K562 (cell line): ENCODE measurements around the gene SNAPC2. TPM values are rescaled to one million over a fixed set of nuclear protein-coding genes. Genes with fewer than 3 reads are reported as not detected.
A peak's percentile ranks its signal among the peaks of the same experiment; 100 is the strongest.

Experiments used
- ATF3 ChIP-seq, 2 experiments: fragments of 450-650 bp in 1 of 2; sonication (generic) in 1 of 2; formaldehyde crosslinking in 1 of 2; IDR thresholded peaks in 1 of 2; conservative IDR thresholded peaks in 1 of 2; 2 replicates each; pipeline versions ENCODE4 v1.6.1 to v1.8.1; 2016 to 2023; ENCODE audit warnings: mild to moderate bottlenecking in 2 of 2, moderate library complexity in 2 of 2, inconsistent platforms in 1 of 2, missing genetic modification reagents in 1 of 2
- CREB3 ChIP-seq: fragments of 450-650 bp; conservative IDR thresholded peaks from 2 replicates; pipeline ENCODE4 v1.6.1; 2016; ENCODE audit warnings: missing genetic modification characterization, low read depth, mild to moderate bottlenecking, missing compliant biosample characterization, moderate library complexity
- EZH2 ChIP-seq: IDR thresholded peaks from 2 replicates; pipeline ENCODE4 v1.6.1; 2012; ENCODE audit warnings: low read depth, mild to moderate bottlenecking, inconsistent platforms, low read length, borderline replicate concordance
- HMG20B ChIP-seq: fragments of 250-450 bp; sonication (Bioruptor Pico); IDR thresholded peaks from 2 replicates; pipeline ENCODE4 v1.5.0; 2021; ENCODE audit warnings: mild to moderate bottlenecking
- MYBL2 ChIP-seq, 2 experiments: fragments of 450-650 bp in 1 of 2; sonication (generic) in 1 of 2; formaldehyde crosslinking in 1 of 2; IDR thresholded peaks; 2 replicates each; pipeline versions ENCODE4 v1.6.1 to v1.8.1; 2017 to 2022; ENCODE audit warnings: borderline replicate concordance in 1 of 2, inconsistent platforms in 1 of 2, low read depth in 1 of 2, mild to moderate bottlenecking in 1 of 2, missing genetic modification reagents in 1 of 2, moderate library complexity in 1 of 2
- POLR2G ChIP-seq: fragments of 200-400 bp; formaldehyde crosslinking; IDR thresholded peaks from 2 replicates; pipeline ENCODE4 v1.6.1; 2017; ENCODE audit warnings: low read depth, mild to moderate bottlenecking, antibody characterized with exemption, low read length, moderate library complexity
- SREBF1 ChIP-seq: fragments of 150-350 bp; IDR thresholded peaks from 2 replicates; pipeline ENCODE4 v1.6.1; 2014; ENCODE audit warnings: antibody characterized with exemption, low read depth, low read length, borderline replicate concordance
- SRF ChIP-seq, 2 experiments: fragments of 250-450, 450-650 bp in 1 of 2; sonication (Bioruptor Pico) in 1 of 2; sonication (generic) in 1 of 2; formaldehyde crosslinking; IDR thresholded peaks; 2 replicates each; pipeline versions ENCODE4 v1.5.0 to v1.5.1; 2020 to 2022; ENCODE audit warnings: mild to moderate bottlenecking in 1 of 2, missing genetic modification reagents in 1 of 2
- polyA plus RNA-seq, 8 experiments: library from polyadenylated mRNA; depleted of rRNA in 4 of 8; stranded (reverse) in 5 of 8; unstranded in 3 of 8; fragments of >200 nt; fragmentation: Nextera tagmentation in 2 of 8; fragmentation: Illumina TruSeq in 1 of 8; extraction: Ambion mirVana in 2 of 8; extraction: Trizol in 1 of 8; gene quantifications; 2 replicates each; pipeline versions ENCODE4 v1.2.1 to v1.2.3, GENCODE V29; 2011 to 2014; ENCODE audit warnings: inconsistent platforms in 1 of 8, missing spikeins in 1 of 8
- total RNA-seq, 7 experiments: library from RNA; depleted of rRNA in 6 of 7; stranded (reverse); fragments of >200 nt in 6 of 7; fragmentation: Illumina TruSeq in 2 of 7; extraction: Trizol in 2 of 7; gene quantifications; 2 replicates each; pipeline versions ENCODE4 v1.2.1 to v1.2.3, GENCODE V29; 2011 to 2021; ENCODE audit warnings: low replicate concordance in 1 of 7
- TF ChIP-seq, protein P1 (sequence below), 2 experiments: IDR thresholded peaks; 2 replicates each; pipeline ENCODE4 v1.6.1; 2012; ENCODE audit warnings: improper control_type of control experiment in 2 of 2, low read depth in 2 of 2, low read length in 2 of 2, borderline replicate concordance in 1 of 2
- TF ChIP-seq, protein P2 (sequence below), 3 experiments: fragments of 200-800 bp in 1 of 3; sonication (Bioruptor generic) in 1 of 3; sonication (generic) in 1 of 3; formaldehyde crosslinking in 1 of 3; IDR thresholded peaks; 2 replicates each; pipeline versions ENCODE4 v1.6.1 to v1.8.0; 2016 to 2022; ENCODE audit warnings: mild to moderate bottlenecking in 2 of 3, missing compliant biosample characterization in 2 of 3, missing genetic modification characterization in 2 of 3, missing genetic modification reagents in 1 of 3

SNAPC2 gene
- total and polyA plus RNA-seq, 9 of the 15 experiments (the other 6 are each of a cell fraction or from before 2014, with no cell fraction given), result 0.59 to 45.1 (median 15.3) TPM

GRCh38 chr19:7926727-7927604 lies 6.8 kb downstream of the SNAPC2 start (continued):
- no peak for TF ChIP-seq MYBL2 (IDR thresholded peaks at IDR 0.05; ENCODE audit: low read depth)
- TF ChIP-seq MYBL2 (CRISPR knock-in tag; IDR thresholded peaks at IDR 0.05; ENCODE audit: borderline replicate concordance), result no peak
- TF ChIP-seq SRF (CRISPR knock-in tag; IDR thresholded peaks at IDR 0.05), result 0 out of 4 replicates have a peak, but pooled peaks of 1 of the 2 experiments have one; percentile 20
- TF ChIP-seq SREBF1, result no peak
- 0 out of 2 replicates have a peak, but pooled peaks have one; percentile 11 for TF ChIP-seq ATF3 (IDR thresholded peaks at IDR 0.05)
- no peak for TF ChIP-seq ATF3 (CRISPR knock-in tag; conservative IDR thresholded peaks at IDR 0.05)
- TF ChIP-seq HMG20B (CRISPR knock-in tag), result no peak
- TF ChIP-seq EZH2, result no peak
- no peak for TF ChIP-seq CREB3 (tag)
- TF ChIP-seq, protein P1, sequence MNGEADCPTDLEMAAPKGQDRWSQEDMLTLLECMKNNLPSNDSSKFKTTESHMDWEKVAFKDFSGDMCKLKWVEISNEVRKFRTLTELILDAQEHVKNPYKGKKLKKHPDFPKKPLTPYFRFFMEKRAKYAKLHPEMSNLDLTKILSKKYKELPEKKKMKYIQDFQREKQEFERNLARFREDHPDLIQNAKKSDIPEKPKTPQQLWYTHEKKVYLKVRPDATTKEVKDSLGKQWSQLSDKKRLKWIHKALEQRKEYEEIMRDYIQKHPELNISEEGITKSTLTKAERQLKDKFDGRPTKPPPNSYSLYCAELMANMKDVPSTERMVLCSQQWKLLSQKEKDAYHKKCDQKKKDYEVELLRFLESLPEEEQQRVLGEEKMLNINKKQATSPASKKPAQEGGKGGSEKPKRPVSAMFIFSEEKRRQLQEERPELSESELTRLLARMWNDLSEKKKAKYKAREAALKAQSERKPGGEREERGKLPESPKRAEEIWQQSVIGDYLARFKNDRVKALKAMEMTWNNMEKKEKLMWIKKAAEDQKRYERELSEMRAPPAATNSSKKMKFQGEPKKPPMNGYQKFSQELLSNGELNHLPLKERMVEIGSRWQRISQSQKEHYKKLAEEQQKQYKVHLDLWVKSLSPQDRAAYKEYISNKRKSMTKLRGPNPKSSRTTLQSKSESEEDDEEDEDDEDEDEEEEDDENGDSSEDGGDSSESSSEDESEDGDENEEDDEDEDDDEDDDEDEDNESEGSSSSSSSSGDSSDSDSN (IDR thresholded peaks at IDR 0.05; ENCODE audit: borderline replicate concordance in 1 of 2, low read depth in 2 of 2, low read length in 2 of 2), result no peak
- peak; percentile 62 for TF ChIP-seq POLR2G
- TF ChIP-seq, protein P2, sequence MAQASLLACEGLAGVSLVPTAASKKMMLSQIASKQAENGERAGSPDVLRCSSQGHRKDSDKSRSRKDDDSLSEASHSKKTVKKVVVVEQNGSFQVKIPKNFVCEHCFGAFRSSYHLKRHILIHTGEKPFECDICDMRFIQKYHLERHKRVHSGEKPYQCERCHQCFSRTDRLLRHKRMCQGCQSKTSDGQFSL (CRISPR knock-in tag; IDR thresholded peaks at IDR 0.05), result 0 out of 2 replicates have a peak, but pooled peaks have one; percentile 51
- TF ChIP-seq, protein P2 (tag; IDR thresholded peaks at IDR 0.05), result no peak
